Placental pericyte (primary cell): ENCODE measurements around the gene NFKBIE. TPM values are rescaled to one million over a fixed set of nuclear protein-coding genes. Genes with fewer than 3 reads are reported as not detected.

Experiments used
- small RNA-seq: library from RNA; depleted of rRNA; stranded (forward); fragments of <200 nt; gene quantifications from one replicate; pipeline ENCODE3, GENCODE V24; 2012; ENCODE audit warnings: low replicate concordance
- total RNA-seq: library from RNA; depleted of rRNA; stranded (reverse); fragments of >200 nt; gene quantifications from 2 replicates; pipeline ENCODE4 v1.2.3, GENCODE V29; 2012

Gene NFKBIE
- total RNA-seq = 17.8 and 31.7 TPM in 2 replicates

GRCh38 chr6:44265007-44265721, at the start of gene NFKBIE:
Gene NFKBIE, minus strand, starts transcription at chr6:44265551. Its CDS starts 205 bp downstream, at chr6:44265346.

DNA sequence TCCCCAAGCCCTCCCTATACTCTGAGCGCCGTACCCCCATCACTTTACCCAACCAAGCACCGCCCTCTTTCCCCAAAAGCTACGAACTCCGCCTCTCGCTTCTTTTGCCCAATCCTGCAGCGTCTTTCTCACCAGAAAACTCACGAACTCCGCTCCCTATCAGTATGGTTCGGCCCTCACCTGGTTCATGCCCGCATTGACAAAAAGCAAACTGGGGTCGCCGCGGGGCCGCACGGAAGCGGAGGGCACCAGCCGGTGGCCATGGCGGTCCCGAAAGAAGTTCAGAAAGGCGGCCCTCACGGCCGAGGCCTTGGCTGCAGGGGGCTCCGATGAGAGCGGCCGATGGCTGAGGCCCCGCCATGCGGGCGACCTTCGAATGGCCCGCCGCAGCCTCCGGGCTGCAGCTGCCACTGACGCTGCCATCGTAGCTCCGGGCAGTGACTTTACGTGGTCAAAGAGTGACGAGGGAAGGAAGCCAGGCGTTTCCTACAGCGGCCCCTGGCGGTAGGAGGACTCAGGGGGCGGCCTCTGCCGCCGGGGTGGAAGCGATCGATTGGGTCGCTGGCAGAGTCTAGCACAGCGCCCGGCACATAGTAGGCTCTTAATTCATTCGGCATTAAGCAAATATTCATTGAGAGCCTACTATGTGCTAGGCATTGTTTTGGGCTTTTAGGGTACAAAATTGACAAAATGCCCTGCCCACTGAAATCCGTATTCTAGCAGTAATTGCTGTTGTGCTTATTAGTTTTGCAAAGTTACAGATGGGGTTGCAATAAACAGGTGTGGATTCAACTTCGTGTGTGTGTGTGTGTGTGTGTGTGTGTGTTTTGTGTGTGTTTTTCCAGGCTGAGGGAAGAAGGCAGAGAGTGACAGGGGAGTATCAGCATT, 47.8 kb upstream of the NFKBIE start, which contains the start of gene AARS2:
AARS2 (minus strand) TSS at position 447 of the 888 bp plus-strand sequence; CDS start at position 423, 24 bp downstream.

DNA sequence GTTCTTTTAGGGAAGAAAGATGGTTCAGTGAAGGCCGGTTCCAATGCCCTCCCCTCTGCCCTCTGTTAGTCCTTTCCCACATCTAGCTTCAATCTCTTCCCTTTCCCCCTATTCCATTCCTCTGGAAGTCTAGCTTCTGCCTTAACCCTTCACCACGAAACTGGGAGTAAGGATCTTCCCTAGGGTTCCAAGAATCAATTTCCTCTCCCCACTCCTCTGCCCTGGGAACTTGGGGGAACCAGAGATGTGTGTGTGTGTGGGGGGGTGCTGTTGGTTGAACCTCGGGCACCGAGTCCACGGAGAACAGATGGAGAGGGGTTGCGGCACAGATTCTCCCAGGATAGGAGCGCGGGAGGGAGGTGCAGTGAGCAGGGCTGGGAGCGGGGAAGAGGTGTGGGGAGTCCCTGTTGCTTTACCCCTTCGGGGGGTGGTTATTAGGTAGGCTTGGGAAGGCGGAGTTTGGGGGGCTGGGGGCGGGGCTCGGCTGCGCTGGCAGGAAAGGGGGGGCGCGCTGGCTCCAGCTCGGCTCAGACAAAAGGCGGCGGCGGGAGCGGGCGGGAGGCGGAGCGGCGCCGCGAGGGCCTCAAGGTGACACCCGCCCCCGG, 4.7 kb upstream of the NFKBIE start, which contains the start of gene TMEM151B:
TMEM151B (plus strand) TSS at position 530 of the 605 bp plus-strand sequence. CDS start 293 bp downstream, outside the sequence.

GRCh38 chr6:44257025-44257752, 8.2 kb downstream of the NFKBIE start, which contains the start of gene SLC35B2:
Gene SLC35B2, minus strand, starts transcription at chr6:44257528. Its CDS starts 118 bp downstream, at chr6:44257410.

GRCh38 chr6:44246663-44247337, 18.6 kb downstream of the NFKBIE start, which contains the start of gene HSP90AB1:
Gene HSP90AB1, plus strand, starts transcription at chr6:44247101. Its CDS starts 1,529 bp downstream, at chr6:44248630.

DNA sequence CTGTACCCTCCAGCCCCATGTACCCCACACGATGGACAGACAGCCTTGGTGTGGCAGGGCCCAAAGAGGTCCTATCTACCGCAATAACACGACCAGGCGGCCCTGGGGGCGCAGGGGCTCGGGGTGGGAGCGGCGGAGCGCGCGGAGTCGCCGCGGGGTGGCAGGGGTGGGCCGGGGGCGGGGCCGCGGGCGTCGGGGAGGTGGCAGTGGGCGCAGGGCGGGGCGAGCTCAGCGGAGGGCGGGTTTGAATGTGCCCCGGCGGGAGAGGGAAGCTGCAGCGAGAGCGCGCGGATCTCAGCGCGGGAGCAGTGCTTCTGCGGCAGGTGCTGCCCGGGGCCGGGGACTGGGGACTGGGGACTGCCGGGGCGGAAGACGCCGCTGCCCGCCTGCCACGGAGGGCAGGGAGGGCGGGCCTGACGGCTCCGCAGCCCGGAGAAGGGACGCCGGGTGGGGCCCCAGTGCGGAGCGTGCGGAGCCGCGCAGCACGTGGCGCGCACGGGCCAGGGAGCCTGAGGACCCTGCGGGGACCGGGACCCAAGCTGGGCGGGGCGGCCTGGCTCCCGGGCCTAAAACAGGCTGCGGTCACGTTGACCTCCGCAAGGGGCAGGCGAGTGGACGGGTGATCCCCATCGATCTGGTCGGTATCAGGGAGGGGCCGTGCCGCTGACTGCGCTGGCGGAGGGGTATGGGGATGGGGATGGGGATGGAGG, 41.9 kb downstream of the NFKBIE start, which contains the start of gene SLC29A1:
SLC29A1 (plus strand) TSS at position 277 of the 710 bp plus-strand sequence. CDS start 3,719 bp downstream, outside the sequence.

DNA sequence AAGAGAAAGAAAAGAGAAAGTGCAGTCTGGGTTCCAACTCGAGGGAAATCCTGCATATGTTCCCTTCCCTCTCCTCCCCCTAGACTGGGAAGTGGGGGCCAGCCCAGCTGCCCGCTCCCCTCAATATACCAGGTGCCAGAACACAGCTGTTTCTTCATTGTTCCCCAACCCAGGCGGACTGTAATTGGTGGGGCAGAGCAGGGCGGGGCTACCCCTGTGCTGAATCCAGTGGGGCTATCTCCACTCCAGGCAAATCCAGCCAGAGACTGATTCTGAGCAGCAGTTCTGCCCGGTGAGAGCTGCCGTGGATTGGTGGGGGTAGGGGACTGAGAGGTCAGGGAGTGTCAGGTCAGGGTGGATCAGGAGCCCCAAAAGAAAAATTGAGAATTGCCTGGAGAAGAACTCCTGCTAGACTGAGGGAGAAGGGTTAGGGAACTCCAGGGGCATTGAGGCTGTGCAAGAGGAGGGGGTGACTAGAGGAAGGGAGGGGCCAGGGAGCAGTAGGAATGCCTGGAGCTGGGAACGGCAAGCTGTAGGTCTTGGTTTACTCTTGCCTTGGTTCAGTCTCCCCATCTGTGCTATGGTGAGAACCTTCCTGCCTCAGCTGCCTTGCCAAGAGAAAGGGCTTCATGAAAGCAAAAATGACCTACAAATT, 48.5 kb downstream of the NFKBIE start, which contains the start of gene MYMX:
MYMX (plus strand) TSS at position 250 of the 655 bp plus-strand sequence. CDS start 546 bp downstream, outside the sequence.

Small RNA genes lying within 50 kb of the gene (small RNA-seq; reads per million reads assigned to genes)
- gene RN7SL811P = not detected

Other genes starting within 250 kb of the NFKBIE start
- gene MRPL14, start 138.1 kb downstream of the NFKBIE start, total RNA-seq = 24.3 and 42.5 TPM in 2 replicates
- 41.7 and 56.2 TPM in 2 replicates for gene TMEM63B, start 138.0 kb downstream of the NFKBIE start, total RNA-seq
- 0.43 TPM in 1 of 2 replicates, not detected in the other for gene CAPN11, start 106.7 kb downstream of the NFKBIE start, total RNA-seq
- not detected in 2 replicates for gene MYMX, start 48.6 kb downstream of the NFKBIE start, total RNA-seq
- 15.8 and 74.6 TPM in 2 replicates for gene SLC29A1, start 42.0 kb downstream of the NFKBIE start, total RNA-seq
- 661 and 1,252 TPM in 2 replicates for gene HSP90AB1, start 18.4 kb downstream of the NFKBIE start, total RNA-seq
- gene SLC35B2, start 8.0 kb downstream of the NFKBIE start, total RNA-seq = 88.8 and 116 TPM in 2 replicates
- not detected in 2 replicates for gene TMEM151B, start 4.9 kb upstream of the NFKBIE start, total RNA-seq
- gene AARS2, start 47.8 kb upstream of the NFKBIE start, total RNA-seq = 9.8 and 23.0 TPM in 2 replicates
- 0.14 TPM in 1 of 2 replicates, not detected in the other for gene SPATS1, start 77.1 kb upstream of the NFKBIE start, total RNA-seq
- gene CDC5L, start 122.2 kb upstream of the NFKBIE start, total RNA-seq = 15.8 and 27.2 TPM in 2 replicates